Subcutaneous adipose tissue (tissue), 4 donors: ENCODE results near the gene VEGFA. TPM values are rescaled to one million over a fixed set of nuclear protein-coding genes. Genes with fewer than 3 reads are reported as not detected.

Experiments used
- total RNA-seq, 4 donors: library from RNA; depleted of rRNA; stranded (reverse); fragments of >200 nt; gene quantifications; one replicate each; pipeline ENCODE4 v1.1.0, GENCODE V29; 2016
- TF ChIP-seq, protein P1 (sequence below): fragments of 450-650 bp; IDR thresholded peaks from one replicate; pipeline ENCODE4 v1.5.1; 2016; ENCODE audit warnings: low read depth, mild to moderate bottlenecking, control low read depth, antibody characterized with exemption, moderate library complexity

VEGFA gene
- 100 to 1,000 TPM; 195 to 909 (median 398) TPM for total RNA-seq

DNA sequence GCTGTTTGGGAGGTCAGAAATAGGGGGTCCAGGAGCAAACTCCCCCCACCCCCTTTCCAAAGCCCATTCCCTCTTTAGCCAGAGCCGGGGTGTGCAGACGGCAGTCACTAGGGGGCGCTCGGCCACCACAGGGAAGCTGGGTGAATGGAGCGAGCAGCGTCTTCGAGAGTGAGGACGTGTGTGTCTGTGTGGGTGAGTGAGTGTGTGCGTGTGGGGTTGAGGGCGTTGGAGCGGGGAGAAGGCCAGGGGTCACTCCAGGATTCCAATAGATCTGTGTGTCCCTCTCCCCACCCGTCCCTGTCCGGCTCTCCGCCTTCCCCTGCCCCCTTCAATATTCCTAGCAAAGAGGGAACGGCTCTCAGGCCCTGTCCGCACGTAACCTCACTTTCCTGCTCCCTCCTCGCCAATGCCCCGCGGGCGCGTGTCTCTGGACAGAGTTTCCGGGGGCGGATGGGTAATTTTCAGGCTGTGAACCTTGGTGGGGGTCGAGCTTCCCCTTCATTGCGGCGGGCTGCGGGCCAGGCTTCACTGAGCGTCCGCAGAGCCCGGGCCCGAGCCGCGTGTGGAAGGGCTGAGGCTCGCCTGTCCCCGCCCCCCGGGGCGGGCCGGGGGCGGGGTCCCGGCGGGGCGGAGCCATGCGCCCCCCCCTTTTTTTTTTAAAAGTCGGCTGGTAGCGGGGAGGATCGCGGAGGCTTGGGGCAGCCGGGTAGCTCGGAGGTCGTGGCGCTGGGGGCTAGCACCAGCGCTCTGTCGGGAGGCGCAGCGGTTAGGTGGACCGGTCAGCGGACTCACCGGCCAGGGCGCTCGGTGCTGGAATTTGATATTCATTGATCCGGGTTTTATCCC lies at the start of gene VEGFA:
VEGFA (plus strand) TSS at position 686 of the 846 bp plus-strand sequence.
- TF ChIP-seq, protein P1, sequence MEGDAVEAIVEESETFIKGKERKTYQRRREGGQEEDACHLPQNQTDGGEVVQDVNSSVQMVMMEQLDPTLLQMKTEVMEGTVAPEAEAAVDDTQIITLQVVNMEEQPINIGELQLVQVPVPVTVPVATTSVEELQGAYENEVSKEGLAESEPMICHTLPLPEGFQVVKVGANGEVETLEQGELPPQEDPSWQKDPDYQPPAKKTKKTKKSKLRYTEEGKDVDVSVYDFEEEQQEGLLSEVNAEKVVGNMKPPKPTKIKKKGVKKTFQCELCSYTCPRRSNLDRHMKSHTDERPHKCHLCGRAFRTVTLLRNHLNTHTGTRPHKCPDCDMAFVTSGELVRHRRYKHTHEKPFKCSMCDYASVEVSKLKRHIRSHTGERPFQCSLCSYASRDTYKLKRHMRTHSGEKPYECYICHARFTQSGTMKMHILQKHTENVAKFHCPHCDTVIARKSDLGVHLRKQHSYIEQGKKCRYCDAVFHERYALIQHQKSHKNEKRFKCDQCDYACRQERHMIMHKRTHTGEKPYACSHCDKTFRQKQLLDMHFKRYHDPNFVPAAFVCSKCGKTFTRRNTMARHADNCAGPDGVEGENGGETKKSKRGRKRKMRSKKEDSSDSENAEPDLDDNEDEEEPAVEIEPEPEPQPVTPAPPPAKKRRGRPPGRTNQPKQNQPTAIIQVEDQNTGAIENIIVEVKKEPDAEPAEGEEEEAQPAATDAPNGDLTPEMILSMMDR: no peak

DNA sequence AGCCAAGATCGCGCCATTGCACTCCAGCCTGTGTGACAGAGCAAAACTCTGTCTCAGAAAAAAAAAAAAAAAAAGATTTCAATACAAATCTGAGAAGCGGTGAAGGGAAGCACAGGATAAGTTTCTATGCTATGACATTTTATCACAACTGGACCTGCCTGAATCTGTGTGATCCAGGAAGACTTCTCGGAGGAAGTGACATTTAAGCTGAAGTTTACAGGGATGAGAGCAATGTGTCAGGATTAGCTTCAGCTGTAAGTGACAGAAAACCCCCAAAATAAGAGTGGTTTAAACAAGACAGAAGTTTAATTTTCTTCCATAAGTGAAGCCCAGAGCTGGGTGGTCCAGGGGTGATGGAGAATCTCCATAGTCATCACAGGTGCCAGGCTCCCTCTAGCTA lies 49.0 kb upstream of the VEGFA start:
- TF ChIP-seq, protein P1: no peak

DNA sequence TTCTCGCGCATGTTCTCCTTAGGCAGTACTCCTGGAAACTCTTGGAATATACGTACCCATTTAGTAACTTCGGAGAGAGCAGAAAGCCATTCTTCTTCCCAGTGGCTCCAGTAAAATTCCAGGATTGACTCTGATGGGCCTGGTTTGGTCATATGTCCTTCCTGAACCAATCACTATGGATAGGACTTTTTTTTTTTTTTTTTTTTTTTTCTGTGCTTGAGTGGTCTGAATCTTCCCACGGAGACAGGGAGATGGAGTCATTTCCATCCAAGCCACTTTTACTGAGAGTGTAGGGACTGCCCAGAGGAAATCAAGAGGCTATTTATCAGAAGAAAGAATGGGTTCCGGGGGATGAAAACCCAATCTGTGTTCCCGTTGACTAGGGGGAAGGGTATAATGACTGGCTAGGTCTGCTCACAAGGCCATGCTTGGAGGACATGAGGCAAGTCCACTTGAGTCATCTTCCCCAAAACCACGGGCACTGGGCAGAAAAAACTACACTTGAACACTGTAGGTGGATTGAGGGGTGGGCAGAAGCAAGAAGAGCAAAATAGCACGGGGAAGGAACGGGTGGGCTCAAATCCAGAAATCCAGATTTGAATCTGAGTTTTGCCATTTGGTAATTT lies 47.0 kb upstream of the VEGFA start:
- TF ChIP-seq, protein P1: no peak

DNA sequence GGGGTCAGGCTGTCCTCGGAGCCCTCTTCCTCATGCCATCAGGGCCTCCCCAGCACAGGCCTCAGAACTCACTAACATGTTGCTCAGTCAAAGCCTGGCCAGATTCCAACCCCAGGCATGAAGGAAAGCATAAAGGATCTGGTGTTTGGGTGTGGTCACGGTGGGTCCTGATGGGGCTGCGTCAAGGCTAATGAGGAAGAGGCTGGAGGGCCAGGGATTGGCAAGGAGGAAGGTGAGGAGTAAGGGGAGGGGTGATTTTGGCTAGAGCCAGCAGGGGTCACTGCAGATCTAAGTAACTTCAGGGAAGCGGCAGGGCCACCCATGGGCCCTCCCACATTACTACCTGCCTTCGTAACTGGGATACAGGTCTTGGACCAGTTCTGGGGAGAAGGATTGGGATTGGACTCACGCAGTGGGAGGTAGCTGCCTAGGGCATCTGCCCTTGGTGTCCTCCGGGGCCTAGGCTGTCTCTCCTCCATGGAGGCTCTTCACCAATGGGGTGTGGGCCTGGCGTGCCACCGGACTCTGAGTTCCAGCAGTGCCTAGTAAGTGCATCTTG lies 46.2 kb upstream of the VEGFA start:
- TF ChIP-seq, protein P1: no peak

DNA sequence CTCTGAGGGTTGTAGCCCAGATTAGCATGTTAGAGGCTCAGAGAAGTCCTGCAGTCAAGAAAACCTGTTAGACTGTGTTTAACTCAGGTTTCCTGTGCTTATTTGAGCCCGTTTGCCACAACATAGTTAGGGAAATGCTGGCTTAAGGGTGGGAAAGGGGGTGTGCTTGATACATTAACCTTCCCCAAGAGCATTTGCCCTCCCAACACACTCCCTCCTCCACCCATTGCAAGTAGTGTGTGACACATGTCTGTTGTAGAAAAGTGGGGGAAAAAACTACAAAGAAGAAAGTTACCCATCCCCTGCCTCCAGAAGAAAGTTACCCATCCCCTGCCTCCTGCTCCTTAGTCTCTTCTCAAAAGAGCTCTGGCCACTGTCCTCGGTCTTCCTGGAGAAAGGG lies 45.7 kb upstream of the VEGFA start:
- TF ChIP-seq, protein P1: no peak

DNA sequence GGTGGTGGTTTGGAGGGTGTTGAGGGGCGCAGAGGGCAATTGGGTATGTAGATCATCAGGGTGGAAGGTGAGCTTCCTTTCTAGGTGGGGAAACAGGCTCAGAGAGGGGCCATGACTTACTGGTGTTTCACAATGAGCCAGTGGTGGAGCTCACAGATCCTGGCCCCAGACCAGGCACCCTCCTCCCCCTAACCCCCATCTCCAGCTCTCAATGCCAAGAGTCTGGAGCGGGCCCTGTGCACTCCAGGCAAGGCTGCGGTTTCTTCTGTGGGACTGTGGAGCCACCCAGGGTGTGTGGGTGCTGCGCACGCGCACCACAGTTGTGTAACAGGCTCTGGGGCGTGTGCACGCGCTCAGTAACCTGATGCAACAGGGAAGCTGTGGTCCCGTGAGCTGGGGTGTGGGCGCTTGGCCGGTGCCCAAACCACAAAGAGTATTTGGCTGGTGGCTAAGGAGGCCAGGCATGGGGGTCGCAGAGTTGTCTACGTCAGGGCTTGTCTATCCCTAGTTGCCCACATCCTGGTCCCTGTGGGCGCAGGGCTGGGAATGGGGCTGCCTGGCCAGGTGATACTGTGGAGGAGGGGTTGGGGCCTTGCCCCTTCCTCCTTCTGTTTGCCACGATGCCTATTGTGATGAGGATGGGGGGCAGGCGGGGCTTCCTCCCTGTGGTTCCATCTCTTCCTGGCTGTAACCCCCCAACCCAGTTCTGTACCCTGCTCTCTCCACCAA lies 44.9 kb upstream of the VEGFA start:
- TF ChIP-seq, protein P1: no peak
